GM21381 (cell line): Measurements from ENCODE around the gene SPRYD3.
"Not testable (repeated sequence)": the region's sequence is repeated elsewhere in the genome, so short reads cannot be mapped to it uniquely, and the experiment has no call there.

Source experiments
- ATAC-seq: cut with Tn5 transposase; IDR thresholded peaks from one replicate; pipeline ENCODE4 v1.9.1; 2021; ENCODE audit warnings: mild to moderate bottlenecking, moderate library complexity; ENCODE audit not compliant: unreplicated experiment

SPRYD3 gene

DNA sequence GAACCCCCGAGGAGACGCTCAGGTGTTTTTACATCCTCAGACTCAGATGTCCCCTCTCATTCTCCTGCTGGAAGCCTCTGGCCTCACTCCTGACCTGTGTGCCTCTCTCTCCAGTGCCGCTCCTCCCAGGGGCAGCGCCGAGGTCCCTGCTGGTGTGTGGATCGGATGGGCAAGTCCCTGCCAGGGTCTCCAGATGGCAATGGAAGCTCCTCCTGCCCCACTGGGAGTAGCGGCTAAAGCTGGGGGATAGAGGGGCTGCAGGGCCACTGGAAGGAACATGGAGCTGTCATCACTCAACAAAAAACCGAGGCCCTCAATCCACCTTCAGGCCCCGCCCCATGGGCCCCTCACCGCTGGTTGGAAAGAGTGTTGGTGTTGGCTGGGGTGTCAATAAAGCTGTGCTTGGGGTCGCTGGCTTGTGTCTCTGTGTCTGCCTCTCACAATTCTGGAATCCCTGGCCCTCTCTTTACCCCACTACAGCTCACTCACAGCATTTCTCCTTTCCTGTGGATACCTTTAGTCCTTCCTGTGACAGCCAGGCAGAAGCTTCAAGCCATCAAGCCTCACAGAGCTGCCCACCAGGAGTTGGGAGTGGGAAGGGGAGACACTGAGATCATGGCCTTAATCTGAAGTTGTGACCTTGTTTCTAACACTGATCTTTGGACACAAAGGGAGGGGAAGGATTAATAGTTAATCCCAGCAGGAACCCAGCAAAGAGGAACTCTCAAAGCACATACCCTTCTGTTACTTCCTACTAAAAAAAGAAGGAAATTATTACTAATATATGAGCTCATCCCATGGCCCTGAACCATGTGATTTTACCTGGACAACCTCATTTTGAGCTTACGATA is 23.0 kb upstream of the SPRYD3 start:
- ATAC-seq, result no peak

DNA sequence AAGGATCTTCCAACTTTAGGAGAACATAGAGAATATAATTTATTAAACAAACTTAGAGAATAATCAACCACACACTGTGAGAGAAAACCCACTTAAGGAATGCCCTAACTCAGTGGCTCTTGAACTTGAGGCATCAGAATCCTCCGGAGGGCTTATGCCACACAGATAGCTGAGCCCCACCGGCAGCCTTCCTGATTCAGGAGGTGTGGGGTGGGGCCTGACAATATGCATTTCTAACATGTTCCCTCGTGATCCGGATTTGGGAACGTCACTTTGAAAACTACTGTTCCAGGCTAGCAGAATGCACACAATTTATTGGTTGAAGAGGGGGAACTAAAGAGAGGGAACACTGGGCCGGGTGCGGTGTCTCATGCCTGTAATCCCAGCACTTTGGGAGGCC is 22.1 kb upstream of the SPRYD3 start:
- ATAC-seq, result no peak

DNA sequence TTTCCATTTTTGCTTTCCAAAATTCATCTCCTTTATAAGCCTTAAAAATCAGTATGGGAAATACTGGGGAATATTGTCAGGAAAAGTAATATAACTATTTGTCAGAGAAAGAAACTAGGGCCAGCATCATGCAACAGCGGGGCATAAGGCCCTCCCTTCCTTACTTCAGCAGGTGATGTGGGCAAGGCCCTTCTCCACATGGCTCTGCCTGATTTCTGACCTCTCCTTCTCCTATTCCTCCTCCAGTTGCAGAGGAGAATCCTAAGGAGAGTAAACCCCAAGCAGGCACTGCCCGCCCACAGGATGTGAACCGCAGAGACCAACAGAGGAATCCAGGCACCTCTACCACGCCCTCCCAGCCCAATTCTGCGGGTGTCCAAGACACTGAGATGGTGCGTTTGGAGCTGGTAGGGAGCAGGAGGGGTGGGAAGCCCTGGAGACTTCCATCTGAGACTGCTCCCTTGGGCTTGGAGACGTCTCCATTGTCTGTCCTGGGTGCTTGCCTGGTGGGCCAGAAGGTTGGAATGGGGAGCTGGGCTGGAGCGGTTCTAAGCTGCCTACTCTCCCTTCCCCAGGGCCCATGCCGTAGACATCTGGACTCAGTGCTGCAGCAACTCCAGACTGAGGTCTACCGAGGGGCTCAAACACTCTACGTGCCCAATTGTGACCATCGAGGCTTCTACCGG is 21.4 kb upstream of the SPRYD3 start:
- no peak for ATAC-seq

DNA sequence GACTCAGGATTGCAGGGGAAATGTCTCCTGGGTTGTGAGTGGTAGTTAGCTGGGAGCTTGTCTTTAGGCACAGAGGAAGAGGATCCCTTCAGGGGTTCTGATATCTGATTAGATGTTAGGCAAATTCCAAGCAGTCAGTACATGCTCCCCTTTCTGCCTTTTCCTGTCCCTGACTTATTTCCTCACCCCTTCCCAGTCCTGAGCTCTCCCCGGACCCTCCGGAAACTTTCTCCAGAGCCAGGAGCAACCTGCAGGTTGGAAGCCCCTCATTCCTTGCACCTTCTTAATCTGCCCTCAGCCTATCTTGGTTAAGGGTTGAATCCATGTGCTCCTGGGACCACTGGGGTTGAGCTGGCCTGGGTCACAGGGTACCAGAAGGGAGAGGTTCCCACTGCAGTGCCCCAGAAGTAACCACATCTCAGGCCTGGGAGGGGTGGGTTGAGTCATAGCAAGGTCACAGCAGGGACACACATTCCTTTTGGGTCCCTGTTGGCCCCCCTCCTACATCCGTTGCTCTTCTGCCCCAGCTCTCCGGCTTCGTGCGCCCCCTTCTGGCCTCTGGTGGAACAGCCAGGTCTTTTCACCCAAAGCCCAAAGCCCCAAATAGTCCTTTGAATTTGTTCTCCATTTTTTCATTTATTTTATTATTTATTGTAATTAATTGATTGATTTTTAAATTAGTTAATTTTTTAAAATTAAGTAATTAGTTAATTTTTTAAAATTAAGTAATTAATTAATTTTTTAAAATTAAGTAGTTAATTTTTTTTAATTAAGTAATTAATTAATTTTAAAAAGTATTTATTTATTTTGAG is 20.1 kb upstream of the SPRYD3 start:
- no peak for ATAC-seq

DNA sequence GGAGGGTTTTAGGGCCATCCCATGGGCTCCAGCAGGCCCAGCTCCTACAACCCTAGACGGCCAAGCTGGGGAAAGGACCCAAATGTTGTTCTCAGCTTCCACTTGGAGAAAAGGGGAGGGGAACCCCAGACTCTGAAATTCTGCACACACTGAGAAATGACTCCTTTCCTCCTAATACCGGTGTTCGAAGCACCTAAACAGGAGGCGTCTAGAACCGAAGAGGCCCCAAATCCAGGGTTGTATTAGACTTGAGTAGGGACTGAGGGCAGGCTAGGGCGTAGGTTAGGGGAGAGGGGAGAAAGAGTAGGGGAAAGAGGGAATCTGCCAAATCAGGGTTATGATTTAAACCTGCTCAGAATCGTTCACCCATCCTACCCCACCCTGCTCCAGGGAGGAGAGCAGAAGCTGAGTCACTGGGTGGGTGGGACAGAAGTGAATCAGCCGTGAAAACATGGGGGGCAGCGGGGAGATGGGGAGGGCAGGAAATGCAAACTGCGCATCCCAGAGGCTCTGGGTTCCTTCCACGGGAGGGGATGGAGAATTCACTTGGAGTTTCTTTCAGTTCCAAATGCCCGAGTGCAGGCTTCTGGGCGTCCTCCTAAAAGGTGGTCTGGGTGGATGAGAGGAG is 19.3 kb upstream of the SPRYD3 start:
- no peak for ATAC-seq

DNA sequence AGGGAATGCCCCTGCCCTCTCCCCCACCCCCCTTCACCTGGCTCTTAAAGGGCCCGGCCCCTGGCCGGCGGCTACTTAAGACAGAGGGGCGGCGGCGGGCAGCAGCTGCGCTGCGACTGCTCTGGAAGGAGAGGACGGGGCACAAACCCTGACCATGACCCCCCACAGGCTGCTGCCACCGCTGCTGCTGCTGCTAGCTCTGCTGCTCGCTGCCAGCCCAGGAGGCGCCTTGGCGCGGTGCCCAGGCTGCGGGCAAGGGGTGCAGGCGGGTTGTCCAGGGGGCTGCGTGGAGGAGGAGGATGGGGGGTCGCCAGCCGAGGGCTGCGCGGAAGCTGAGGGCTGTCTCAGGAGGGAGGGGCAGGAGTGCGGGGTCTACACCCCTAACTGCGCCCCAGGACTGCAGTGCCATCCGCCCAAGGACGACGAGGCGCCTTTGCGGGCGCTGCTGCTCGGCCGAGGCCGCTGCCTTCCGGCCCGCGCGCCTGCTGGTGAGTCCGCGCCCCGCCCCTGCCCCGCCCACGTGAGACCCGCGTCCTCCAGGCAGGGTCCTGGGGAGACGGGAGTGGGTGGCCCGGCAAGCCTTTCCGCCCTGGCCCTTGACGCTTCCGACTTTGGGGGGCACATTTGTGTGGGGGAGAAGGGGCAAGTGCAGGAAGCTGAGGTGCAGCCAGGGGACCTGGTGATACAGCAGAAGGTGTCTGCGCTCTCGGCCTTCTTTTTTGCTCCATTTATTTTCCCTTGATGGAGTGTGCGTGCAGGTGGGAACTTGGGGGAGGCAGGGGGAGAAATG is 18.6 kb upstream of the SPRYD3 start, which contains the start of gene IGFBP6:
TSS of gene IGFBP6 (plus strand) at position 104 of the 790 bp plus-strand sequence. CDS start at position 155, 51 bp downstream.
- no peak for ATAC-seq

DNA sequence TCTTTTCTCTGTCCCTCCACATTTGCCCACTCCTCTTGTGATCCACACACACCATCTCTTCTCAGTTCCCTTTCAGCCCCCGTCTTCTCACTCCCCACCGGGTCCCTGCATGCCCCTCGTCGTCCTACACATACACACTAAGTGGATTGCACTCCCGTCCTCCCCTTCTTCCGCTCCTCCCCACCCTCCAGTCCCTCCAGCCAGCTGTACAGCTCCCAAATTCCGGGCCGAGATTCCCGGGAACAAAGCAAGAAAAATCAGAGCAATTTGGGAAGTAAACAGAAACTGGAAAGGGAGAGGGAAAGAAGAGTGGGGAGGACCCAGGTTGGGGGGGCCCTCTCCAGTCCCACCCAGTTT is 18.0 kb upstream of the SPRYD3 start:
- ATAC-seq, result no peak

DNA sequence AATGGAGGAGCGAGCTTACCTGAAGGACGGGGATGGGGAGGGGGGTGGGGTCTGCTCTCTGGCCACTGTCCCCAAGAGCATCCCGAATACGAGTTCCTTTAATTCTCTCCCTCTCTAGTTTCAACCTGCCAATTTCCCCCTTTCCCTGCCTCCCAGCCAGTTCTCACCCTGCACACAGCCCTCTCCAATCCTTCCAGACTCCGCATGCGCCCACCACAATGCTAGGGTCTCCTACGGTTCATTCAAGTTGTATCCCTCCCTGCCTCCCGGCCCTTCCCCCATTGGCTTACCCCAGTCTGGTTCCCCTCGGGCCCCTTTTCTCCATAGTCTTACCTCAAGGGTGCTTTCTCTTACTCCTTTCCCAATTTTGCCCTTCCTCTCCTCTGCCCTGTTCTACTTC is 17.6 kb upstream of the SPRYD3 start:
- ATAC-seq, result no peak

DNA sequence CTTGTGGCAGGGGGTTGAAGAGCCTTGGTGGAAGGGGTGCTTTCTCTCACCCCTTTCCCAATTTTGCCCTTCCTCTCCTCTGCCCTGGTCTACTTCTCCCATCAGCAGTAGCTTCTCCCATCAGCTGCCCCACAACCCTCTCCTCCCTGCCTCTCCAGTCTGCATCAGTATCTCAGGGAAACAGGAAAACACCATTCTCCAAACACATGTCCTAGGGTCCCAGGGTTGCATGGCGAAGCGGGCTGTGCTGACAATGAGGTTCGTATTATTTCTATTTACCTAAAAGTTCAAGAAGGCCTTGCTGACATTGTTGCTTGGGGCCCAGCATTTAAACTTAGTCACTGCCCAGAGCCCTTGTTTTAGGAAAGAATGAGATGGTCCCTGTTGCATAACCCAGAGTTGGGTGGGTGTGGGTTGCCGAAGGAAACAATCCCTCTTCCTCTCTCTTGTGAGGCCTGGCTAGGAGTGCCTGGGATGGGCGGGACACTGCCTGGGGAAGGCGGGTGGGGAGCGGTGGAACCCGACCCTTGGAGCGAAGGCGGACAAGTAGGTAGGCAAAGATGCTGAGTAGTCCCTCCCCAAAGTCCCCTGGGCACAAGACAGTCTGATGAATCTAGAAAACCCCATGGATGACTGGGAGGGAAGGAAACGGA is 17.0 kb upstream of the SPRYD3 start:
- ATAC-seq, result no peak

DNA sequence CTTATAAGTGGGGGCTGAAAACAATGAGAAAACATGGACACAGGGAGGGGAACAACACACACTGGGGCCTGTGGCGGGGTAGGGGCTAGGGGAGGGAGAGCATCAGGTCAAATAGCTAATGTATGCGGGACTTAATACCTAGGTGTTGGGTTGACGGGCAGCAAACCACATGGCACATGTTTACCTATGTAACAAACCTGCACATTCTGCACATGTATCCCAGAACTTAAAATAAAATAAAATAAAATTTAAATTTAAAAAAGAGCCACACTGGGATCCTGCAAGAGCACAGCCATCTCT is 16.4 kb upstream of the SPRYD3 start:
- ATAC-seq, result not testable (repeated sequence)

DNA sequence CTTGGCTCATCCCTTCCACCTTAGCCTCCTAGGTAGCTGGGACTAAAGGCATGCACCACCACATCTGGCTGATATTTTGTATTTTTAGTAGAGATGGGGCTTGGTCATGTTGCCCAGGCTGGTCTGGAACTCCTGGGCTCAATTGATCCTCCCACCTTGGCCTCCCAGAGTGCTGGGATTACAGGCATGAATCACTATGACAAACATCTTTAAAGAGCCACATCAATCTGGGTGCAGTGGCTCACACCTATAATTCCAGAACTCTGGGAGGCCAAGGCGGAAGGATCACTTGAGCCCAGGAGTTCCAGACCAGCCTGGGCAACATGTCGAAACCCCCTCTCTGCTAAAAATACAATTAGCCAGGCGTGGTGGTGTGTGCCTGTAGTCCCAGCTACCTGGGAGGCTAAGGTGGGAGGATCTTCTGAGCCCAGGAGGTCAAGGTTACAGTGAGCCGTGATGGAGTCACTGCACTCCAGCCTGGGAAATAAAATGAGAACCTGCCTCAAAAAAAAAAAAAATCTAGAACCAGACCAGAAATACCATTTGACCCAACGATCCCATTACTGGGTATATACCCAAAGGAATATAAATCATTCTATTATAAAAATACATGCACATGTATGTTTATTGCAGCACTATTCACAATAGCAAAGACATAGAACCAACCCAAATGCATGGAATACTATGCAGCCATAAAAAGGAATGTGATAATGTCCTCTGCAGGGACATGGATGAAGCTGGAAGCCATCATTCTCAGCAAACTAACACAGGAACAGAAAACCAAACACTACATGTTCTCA is 15.8 kb upstream of the SPRYD3 start:
- not testable (repeated sequence) for ATAC-seq

DNA sequence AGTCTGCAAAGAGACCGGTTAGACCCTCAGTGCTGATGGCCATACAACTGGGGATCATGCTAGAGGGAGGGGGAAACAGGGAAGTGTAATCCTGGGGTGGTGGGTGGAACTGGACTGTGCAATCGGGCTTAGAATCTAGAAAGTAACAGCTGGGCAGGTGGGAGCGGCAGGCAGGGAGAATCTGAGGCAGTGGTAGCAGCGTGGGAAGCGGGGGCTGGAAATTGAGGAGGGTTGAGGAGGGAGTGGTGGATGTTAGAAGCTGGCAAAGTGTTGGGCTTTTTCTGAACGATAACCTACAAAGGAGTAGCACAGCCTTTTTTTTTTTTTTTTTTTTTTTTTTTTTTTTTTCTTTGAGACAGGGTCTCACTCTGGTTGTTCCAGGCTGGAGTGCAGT is 15.2 kb upstream of the SPRYD3 start:
- ATAC-seq, result no peak

DNA sequence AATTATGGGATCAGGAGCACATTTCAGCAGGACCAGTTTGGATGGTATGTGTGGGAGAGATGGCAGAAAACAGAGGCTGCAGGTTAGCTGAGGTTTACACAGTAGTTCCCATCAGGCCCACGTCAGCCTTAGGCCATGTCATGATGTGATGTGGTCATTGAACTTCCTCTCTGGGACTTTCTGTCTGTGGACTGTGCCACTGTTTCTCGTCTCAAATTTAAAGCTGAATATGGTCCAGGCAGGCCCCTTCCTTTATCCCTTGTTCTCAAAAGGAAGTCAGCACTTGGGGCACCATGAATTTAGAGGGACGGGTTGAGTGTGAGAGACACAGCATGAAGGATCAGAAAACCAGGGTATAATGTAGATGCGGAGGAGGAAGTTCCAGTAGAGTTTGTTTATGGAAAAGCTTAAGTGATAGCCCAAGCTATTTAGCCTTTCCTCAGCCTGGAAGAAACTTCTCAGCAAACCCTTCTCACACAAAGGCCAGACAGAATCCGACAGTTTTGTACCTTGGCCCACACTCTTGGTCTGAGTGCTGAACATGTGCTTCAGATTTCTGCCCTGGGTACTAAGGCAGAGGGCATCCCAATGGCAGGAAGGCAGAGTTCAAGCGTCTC is 14.7 kb upstream of the SPRYD3 start:
- ATAC-seq, result no peak

DNA sequence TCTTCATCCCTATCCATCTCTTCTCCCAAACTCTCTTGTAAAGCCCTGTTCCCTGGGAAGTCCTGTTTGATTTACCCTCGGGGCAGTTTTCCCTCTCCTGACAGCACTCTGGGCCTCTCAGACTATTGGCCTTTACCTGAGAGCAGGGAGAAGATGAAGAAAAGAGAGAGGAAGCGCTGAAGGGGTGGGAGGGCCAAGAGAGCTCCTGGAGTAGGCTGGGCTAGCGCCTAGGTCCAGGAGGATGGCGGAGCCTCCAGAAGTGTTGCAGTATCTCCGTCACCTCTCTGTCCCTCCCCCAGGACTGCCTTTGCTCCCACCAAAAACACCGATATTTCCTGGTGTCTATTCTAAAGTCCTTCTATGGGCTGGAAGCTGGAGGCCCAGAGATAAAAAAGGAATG is 12.6 kb upstream of the SPRYD3 start:
- no peak for ATAC-seq

DNA sequence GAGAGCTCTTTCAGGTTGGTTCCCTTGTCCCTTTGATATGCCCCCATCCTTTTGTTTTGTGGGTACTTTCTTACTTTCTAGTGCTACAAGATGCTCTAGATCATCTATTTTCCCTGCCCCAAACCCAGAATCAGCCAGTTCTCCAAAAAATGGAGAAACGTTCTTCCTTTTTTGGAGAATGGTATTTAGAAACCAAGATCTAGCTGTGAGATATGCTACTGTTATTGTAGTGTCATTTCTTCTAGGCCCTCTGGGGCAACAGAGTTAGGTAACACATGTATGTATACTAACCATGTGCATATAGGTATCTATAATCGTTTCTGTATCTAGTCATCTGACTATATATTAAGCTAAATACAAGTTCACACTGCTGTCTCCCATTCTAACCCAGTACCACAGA is 11.4 kb upstream of the SPRYD3 start:
- ATAC-seq, result no peak

DNA sequence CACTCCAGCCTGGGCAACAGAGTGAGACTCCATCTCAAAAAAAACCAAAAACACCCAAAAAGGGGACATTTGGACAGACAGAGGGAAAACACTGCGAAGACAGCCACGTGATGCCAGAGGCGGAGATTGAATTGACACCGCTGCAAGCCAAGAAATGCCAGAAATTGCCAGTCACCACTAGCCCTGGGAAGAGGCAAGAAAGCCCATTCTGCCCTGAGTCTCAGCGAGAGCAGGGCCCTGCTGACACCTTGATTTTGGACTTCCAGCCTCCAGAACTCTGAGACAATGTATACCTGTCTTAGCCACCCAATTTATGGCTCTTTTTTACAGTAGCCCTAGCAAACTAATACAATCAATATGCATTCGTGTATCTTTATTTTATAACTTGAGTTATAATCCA is 10.9 kb upstream of the SPRYD3 start:
- no peak for ATAC-seq

DNA sequence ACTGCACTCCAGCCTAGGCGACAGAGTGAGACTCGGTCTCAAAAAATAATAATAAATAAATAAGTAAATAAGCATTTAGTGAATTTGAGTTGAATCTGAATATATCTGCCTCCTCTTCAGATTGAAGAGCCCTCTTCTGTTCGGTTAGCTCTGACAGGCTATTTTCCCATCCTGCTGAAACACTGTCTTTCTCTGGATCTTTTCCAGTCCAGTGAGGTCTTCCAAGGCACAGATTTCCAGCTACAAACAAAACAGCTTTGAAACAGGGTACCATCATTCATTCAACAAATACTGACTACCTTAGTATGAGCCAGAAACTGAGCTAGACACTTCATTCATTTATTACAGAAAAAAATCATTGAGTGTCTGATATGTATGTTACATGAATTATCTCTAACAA is 7.2 kb upstream of the SPRYD3 start:
- ATAC-seq, result no peak

DNA sequence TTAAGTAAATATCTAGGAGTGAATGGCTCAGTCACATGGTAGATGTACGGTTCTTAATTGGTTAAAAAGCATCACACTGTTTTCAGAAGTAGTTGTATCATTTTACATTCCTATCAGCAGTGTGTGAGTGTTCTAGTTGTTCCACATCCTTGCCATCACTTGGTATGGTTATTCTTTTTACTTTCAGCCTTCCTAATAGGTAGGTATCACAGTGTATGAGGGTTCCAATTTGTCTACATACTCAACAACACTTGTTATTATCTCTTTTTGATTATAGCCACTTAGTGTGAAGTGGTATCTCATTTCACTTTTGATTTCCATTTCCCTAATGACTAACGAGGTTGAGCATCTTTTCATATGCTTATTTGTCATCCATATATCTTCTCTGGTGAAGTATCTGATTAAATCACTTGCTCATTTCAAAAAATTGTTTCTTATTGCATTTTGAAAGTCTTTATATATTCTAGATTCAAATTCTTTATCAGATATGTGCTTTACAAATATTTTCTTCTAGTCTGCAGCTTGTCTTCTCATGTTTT is 3.5 kb upstream of the SPRYD3 start:
- no peak for ATAC-seq
